Activated CD8-positive, alpha-beta memory T cell treated with anti-CD3 and anti-CD28 coated beads, Interleukin-2, amount 10 ng/mL, durations not matched to agents 7 days and 5 days (primary cell): ENCODE results near the gene SLC9C1. TPM values are rescaled to one million over a fixed set of nuclear protein-coding genes. Genes with fewer than 3 reads are reported as not detected.

Experiments
- ATAC-seq: fragments of 150-1000 bp; cut with Tn5 transposase; one replicate; pipeline ENCODE4 v1.10.0; 2021; ENCODE audit warnings: moderate library complexity
- CTCF ChIA-PET: fragments of 350-600 bp; sonication (Branson Sonifier 250); formaldehyde crosslinking; loops from one replicate; lab custom pipeline; 2021; ENCODE audit warnings: antibody characterized with exemption; lab: Charles Lee
- DNase-seq: peaks from one replicate; pipeline ENCODE4 v3.0.0-alpha.2; 2020
- H3K27ac Mint-ChIP-seq: one replicate; pipeline ENCODE4 v1.8.0; 2021; ENCODE audit warnings: mild to moderate bottlenecking, mixed read lengths
- H3K27me3 Mint-ChIP-seq: one replicate; pipeline ENCODE4 v1.8.0; 2021; ENCODE audit warnings: mixed read lengths
- H3K36me3 Mint-ChIP-seq: one replicate; pipeline ENCODE4 v1.8.0; 2021; ENCODE audit warnings: mild to moderate bottlenecking, mixed read lengths
- H3K4me1 Mint-ChIP-seq: one replicate; pipeline ENCODE4 v1.8.0; 2021; ENCODE audit warnings: mixed read lengths
- H3K4me3 Mint-ChIP-seq: one replicate; pipeline ENCODE4 v1.8.0; 2021; ENCODE audit warnings: mild to moderate bottlenecking, moderate library complexity, mixed read lengths
- H3K9me3 Mint-ChIP-seq: one replicate; pipeline ENCODE4 v1.8.0; 2022; ENCODE audit warnings: low read depth, mixed read lengths
- total RNA-seq, 2 experiments: library from RNA; stranded (reverse); gene quantifications; one replicate each; pipeline ENCODE4 v1.2.3, GENCODE V29; 2021

Gene SLC9C1
- under 1 TPM in 1 of 2 experiments, not detected in 1; 0.28 TPM for total RNA-seq

- CTCF ChIA-PET = interaction anchor here (0.8 to 4.2 kb wide), 39 partner anchors 9 to 348 kb away, joined by 3 to 30 read pairs (median 5); partner anchors contain the start of genes BTLA and CD200
- H3K9me3 Mint-ChIP-seq = peaks cover 3% of the 10 kb centered on the region
- H3K27me3 Mint-ChIP-seq = no peaks in the 10 kb centered on the region
- DNase-seq = peak; percentile 62
- peak within 1 kb of the TSS; percentile 45 for H3K4me3 Mint-ChIP-seq
- H3K36me3 Mint-ChIP-seq = peaks cover 9% of the 10 kb centered on the region
- H3K27ac Mint-ChIP-seq = peak within 1 kb of the TSS; percentile 76
- peaks cover 37% of the 10 kb centered on the region for H3K4me1 Mint-ChIP-seq
- peak; percentile 79 for ATAC-seq
Measured at GRCh38 chr3:112293368-112294321, at the start of gene SLC9C1. Gene SLC9C1 (minus strand): TSS chr3:112294216. CDS start chr3:112286791, 7,425 bp downstream.

GRCh38 chr3:112341386-112341785, 47.4 kb upstream of the SLC9C1 start:
- no peaks in the 10 kb centered on the region for H3K4me1 Mint-ChIP-seq
- CTCF ChIA-PET = no interaction called here
- no peak for DNase-seq
- no peaks in the 10 kb centered on the region for H3K9me3 Mint-ChIP-seq
- ATAC-seq = no peak
- H3K27me3 Mint-ChIP-seq = no peaks in the 10 kb centered on the region
- no peak overlapping the region for H3K4me3 Mint-ChIP-seq
- no peak overlapping the region for H3K27ac Mint-ChIP-seq
- H3K36me3 Mint-ChIP-seq = peaks cover 6% of the 10 kb centered on the region

- Mint-ChIP-seq H3K27me3 (no peaks in the 10 kb centered on the region), H3K4me1 (peaks cover 2% of the 10 kb centered on the region), H3K36me3 (peaks cover 2% of the 10 kb centered on the region), H3K4me3 (no peak overlapping the region), H3K27ac (no peak overlapping the region), H3K9me3 (no peaks in the 10 kb centered on the region)
- DNase-seq = no peak
- CTCF ChIA-PET = interaction anchor here (2.2 kb wide), 1 partner anchor 47 kb away, joined by 6 read pairs; no protein-coding TSS in a partner anchor
- ATAC-seq = no peak
Measured at GRCh38 chr3:112339609-112340008, 45.6 kb upstream of the SLC9C1 start.

GRCh38 chr3:112339134-112339533, 45.1 kb upstream of the SLC9C1 start:
- Mint-ChIP-seq H3K4me3 (no peak overlapping the region), H3K9me3 (no peaks in the 10 kb centered on the region), H3K36me3 (peaks cover 2% of the 10 kb centered on the region), H3K27ac (no peak overlapping the region), H3K27me3 (no peaks in the 10 kb centered on the region), H3K4me1 (peaks cover 4% of the 10 kb centered on the region)
- CTCF ChIA-PET = interaction anchor here (2.2 kb wide), 1 partner anchor 46 kb away, joined by 6 read pairs; no protein-coding TSS in a partner anchor
- ATAC-seq (no peak), DNase-seq (no peak)

GRCh38 chr3:112338727-112339056, 44.7 kb upstream of the SLC9C1 start:
- DNase-seq (no peak), ATAC-seq (no peak)
- H3K9me3 Mint-ChIP-seq = no peaks in the 10 kb centered on the region
- H3K36me3 Mint-ChIP-seq = peaks cover under 1% of the 10 kb centered on the region
- no peak overlapping the region for H3K4me3 Mint-ChIP-seq
- peaks cover 7% of the 10 kb centered on the region for H3K4me1 Mint-ChIP-seq
- peaks cover 4% of the 10 kb centered on the region for H3K27me3 Mint-ChIP-seq
- CTCF ChIA-PET = interaction anchor here (2.2 kb wide), 1 partner anchor 46 kb away, joined by 6 read pairs; no protein-coding TSS in a partner anchor
- H3K27ac Mint-ChIP-seq = no peak overlapping the region

- H3K9me3 Mint-ChIP-seq = no peaks in the 10 kb centered on the region
- DNase-seq (no peak), ATAC-seq (no peak)
- no peaks in the 10 kb centered on the region for H3K36me3 Mint-ChIP-seq
- no peak overlapping the region for H3K27ac Mint-ChIP-seq
- H3K27me3 Mint-ChIP-seq = peaks cover 5% of the 10 kb centered on the region
- CTCF ChIA-PET = interaction anchor here (0.7 to 2.2 kb wide), 2 partner anchors 45 to 233 kb away, joined by 3 to 6 read pairs; no protein-coding TSS in a partner anchor
- no peak overlapping the region for H3K4me3 Mint-ChIP-seq
- H3K4me1 Mint-ChIP-seq = peaks cover 8% of the 10 kb centered on the region
Measured at GRCh38 chr3:112338021-112338726, 44.2 kb upstream of the SLC9C1 start.

GRCh38 chr3:112335434-112335781, 41.4 kb upstream of the SLC9C1 start:
- H3K27ac Mint-ChIP-seq = no peak overlapping the region
- no peaks in the 10 kb centered on the region for H3K36me3 Mint-ChIP-seq
- DNase-seq = no peak
- H3K4me1 Mint-ChIP-seq = peaks cover 17% of the 10 kb centered on the region
- H3K9me3 Mint-ChIP-seq = no peaks in the 10 kb centered on the region
- CTCF ChIA-PET = interaction anchor here (1.4 kb wide), 1 partner anchor 185 kb away, joined by 4 read pairs; no protein-coding TSS in a partner anchor
- H3K27me3 Mint-ChIP-seq = peaks cover 11% of the 10 kb centered on the region
- no peak overlapping the region for H3K4me3 Mint-ChIP-seq
- ATAC-seq = no peak

- ATAC-seq = no peak
- CTCF ChIA-PET = interaction anchor here (0.6 to 2.4 kb wide), 5 partner anchors 41 to 185 kb away, joined by 4 to 18 read pairs (median 9); partner anchors contain the start of gene SLC9C1
- no peaks in the 10 kb centered on the region for H3K9me3 Mint-ChIP-seq
- H3K4me1 Mint-ChIP-seq = peaks cover 17% of the 10 kb centered on the region
- no peak overlapping the region for H3K27ac Mint-ChIP-seq
- peaks cover 11% of the 10 kb centered on the region for H3K27me3 Mint-ChIP-seq
- no peak overlapping the region for H3K4me3 Mint-ChIP-seq
- DNase-seq = no peak
- no peaks in the 10 kb centered on the region for H3K36me3 Mint-ChIP-seq
Measured at GRCh38 chr3:112334691-112335433, 40.8 kb upstream of the SLC9C1 start.

- no peaks in the 10 kb centered on the region for H3K9me3 Mint-ChIP-seq
- peaks cover 17% of the 10 kb centered on the region for H3K4me1 Mint-ChIP-seq
- CTCF ChIA-PET = interaction anchor here (0.7 to 2.4 kb wide), 17 partner anchors 9 to 702 kb away, joined by 3 to 18 read pairs (median 3); partner anchors contain the start of gene SLC9C1
- no peaks in the 10 kb centered on the region for H3K36me3 Mint-ChIP-seq
- no peak overlapping the region for H3K27ac Mint-ChIP-seq
- H3K27me3 Mint-ChIP-seq = peaks cover 13% of the 10 kb centered on the region
- peak; percentile 43 for ATAC-seq
- no peak for DNase-seq
- H3K4me3 Mint-ChIP-seq = peak overlapping the region; percentile 75
Measured at GRCh38 chr3:112333381-112334317, 39.6 kb upstream of the SLC9C1 start.

GRCh38 chr3:112333002-112333380, 39.0 kb upstream of the SLC9C1 start, which contains the start of gene CD200:
Gene CD200 (plus strand): TSS chr3:112333156. CDS start chr3:112333213, 57 bp downstream.
- Mint-ChIP-seq H3K9me3 (no peaks in the 10 kb centered on the region), H3K4me3 (peak within 1 kb of the TSS; percentile 75), H3K4me1 (peaks cover 17% of the 10 kb centered on the region), H3K27me3 (peaks cover 13% of the 10 kb centered on the region), H3K36me3 (no peaks in the 10 kb centered on the region), H3K27ac (no peak within 1 kb of the TSS)
- CTCF ChIA-PET = interaction anchor here (0.7 to 2.4 kb wide), 14 partner anchors 8 to 703 kb away, joined by 3 to 18 read pairs (median 4); partner anchors contain the start of gene SLC9C1
- DNase-seq = peak; percentile 50
- ATAC-seq = peak; percentile 89

- H3K36me3 Mint-ChIP-seq = no peaks in the 10 kb centered on the region
- H3K27ac Mint-ChIP-seq = no peak overlapping the region
- no peak for DNase-seq
- peaks cover 15% of the 10 kb centered on the region for H3K27me3 Mint-ChIP-seq
- H3K4me1 Mint-ChIP-seq = peaks cover 17% of the 10 kb centered on the region
- ATAC-seq = no peak
- H3K9me3 Mint-ChIP-seq = no peaks in the 10 kb centered on the region
- CTCF ChIA-PET = no interaction called here
- H3K4me3 Mint-ChIP-seq = peak overlapping the region; percentile 15
Measured at GRCh38 chr3:112331851-112332250, 37.8 kb upstream of the SLC9C1 start.
